Pancreas (tissue), 10 donors: Measurements from ENCODE around the gene SYTL5. TPM values are rescaled to one million over a fixed set of nuclear protein-coding genes. Genes with fewer than 3 reads are reported as not detected.

Source experiments
- ATAC-seq, 4 donors: fragments of 200-7000 bp; cut with Tn5 transposase; one replicate each; pipeline versions ENCODE4 v1.8.0 to v1.9.1; 2020; ENCODE audit warnings: mild to moderate bottlenecking in 4 of 4, moderate library complexity in 4 of 4
- DNase-seq, 6 donors: peaks; one replicate each; pipeline ENCODE4 v3.0.0-alpha.2; 2020
- FAIRE-seq: peaks from 2 replicates; lab custom pipeline; 2012; peaks lifted over from hg19 to GRCh38; lab: Jason Lieb, UNC
- H3K27ac ChIP-seq, 4 donors: fragments of 200-600 bp; sonication (generic); 1 replicate in 3 of 4; 2 replicates in 1 of 4; pipeline versions ENCODE4 v1.5.0 to v1.8.0; 2020
- H3K27me3 ChIP-seq, 4 donors: fragments of 200-600 bp; one replicate each; pipeline ENCODE4 v1.8.0; 2021
- H3K36me3 ChIP-seq, 3 donors: fragments of 200-600 bp; sonication (generic) in 1 of 3; one replicate each; pipeline versions ENCODE4 v1.5.0 to v1.8.0; 2020 to 2021
- H3K4me1 ChIP-seq, 3 donors: fragments of 200-600 bp; one replicate each; pipeline ENCODE4 v1.8.0; 2021
- H3K4me3 ChIP-seq, 4 donors: fragments of 200-600 bp; sonication (generic) in 2 of 4; one replicate each; pipeline versions ENCODE4 v1.5.0 to v1.8.0; 2020 to 2021
- H3K9me3 ChIP-seq, 4 donors: fragments of 200-600 bp; one replicate each; pipeline ENCODE4 v1.8.0; 2021
- WGBS, 2 donors: extraction: QIAGEN DNeasy Blood & Tissue Kit; methylation state at CpG; one replicate each; pipeline ENCODE4 v1.1.7; 2013; 5-methylcytosine and 5-hydroxymethylcytosine counted together
- intact Hi-C, 3 donors: fragments of 100-400 bp; cut with DNase I; formaldehyde crosslinking; loops; one replicate each; pipeline versions ENCODE4 v1.11.1 to v1.14.2; 2022
- polyA plus RNA-seq, 2 donors: library from polyadenylated mRNA; stranded (reverse); fragments of 200-250 nt; gene quantifications; one replicate each; pipeline ENCODE4 v1.2.3, GENCODE V29; 2013
- total RNA-seq, 6 donors: library from RNA; stranded (reverse); fragmentation: NEBNext Ultra II Directional in 4 of 6; extraction: Animal tissue kit (Norgen Biotek cat#: 25700) in 4 of 6; gene quantifications; one replicate each; pipeline versions ENCODE4 v1.2.1 to v1.2.4, GENCODE V29; 2021 to 2023
- TF ChIP-seq, protein P1 (sequence below), 4 donors: fragments of 200-600 bp; sonication (generic) in 3 of 4; IDR thresholded peaks; one replicate each; pipeline versions ENCODE4 v1.5.0 to v1.8.0; 2021; ENCODE audit warnings: antibody characterized with exemption in 4 of 4
- donor health status: healthy with polysubstance abuse.
- donor health status: DM: no; HTN: no; CAD: no; lungs with moderate emphysema.
- donor health status: DM: no; HTN: no; CAD: no.
- donor health status: control.
- donor health status: control.
- donor health status: Bipolar disorder and iron deficiency.
- donor health status: DM: yes; HTN: yes; CAD: no.
- donor health status: DM: no; HTN: no; CAD: no.
- donor health status: DM: no; HTN: no; CAD: no.
- donor health status: DM: yes; HTN: yes; CAD: no.

Gene SYTL5
- total and polyA plus RNA-seq, 8 donors, result 0.77 to 5.9 (median 2.4) TPM

DNA sequence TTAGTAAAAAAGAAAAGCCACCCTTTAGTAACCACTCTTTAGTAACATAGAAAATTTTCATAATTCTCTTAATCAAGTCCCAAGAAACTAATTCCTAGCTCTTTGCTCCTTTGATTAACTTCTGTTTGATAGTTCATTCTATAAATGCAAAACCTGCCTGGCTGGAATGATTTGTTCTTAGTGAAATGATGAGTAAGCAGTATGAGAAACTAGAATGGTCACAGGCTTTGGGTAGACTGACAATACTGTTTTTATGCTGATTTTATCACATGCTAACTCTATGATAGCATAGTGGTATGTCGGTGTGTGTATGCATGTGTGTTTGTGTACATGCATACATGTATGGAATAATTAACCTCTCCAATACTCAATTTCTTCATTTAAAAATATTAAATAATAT, 81.2 kb downstream of the SYTL5 start:
- Histone ChIP-seq H3K4me3 (no peak overlapping the region), H3K9me3 (no peaks in the 10 kb centered on the region), H3K27ac (no peak overlapping the region), H3K27me3 (no peaks in the 10 kb centered on the region), H3K4me1 (no peaks in the 10 kb centered on the region), H3K36me3 (no peaks in the 10 kb centered on the region)
- DNase-seq, result no peak
- ATAC-seq, result no peak
- WGBS, 2 donors, result 90 to 94% methylated on average over 1 of the region's 1 CpG
- intact Hi-C loops, result no loop called here
- TF ChIP-seq, protein P1, sequence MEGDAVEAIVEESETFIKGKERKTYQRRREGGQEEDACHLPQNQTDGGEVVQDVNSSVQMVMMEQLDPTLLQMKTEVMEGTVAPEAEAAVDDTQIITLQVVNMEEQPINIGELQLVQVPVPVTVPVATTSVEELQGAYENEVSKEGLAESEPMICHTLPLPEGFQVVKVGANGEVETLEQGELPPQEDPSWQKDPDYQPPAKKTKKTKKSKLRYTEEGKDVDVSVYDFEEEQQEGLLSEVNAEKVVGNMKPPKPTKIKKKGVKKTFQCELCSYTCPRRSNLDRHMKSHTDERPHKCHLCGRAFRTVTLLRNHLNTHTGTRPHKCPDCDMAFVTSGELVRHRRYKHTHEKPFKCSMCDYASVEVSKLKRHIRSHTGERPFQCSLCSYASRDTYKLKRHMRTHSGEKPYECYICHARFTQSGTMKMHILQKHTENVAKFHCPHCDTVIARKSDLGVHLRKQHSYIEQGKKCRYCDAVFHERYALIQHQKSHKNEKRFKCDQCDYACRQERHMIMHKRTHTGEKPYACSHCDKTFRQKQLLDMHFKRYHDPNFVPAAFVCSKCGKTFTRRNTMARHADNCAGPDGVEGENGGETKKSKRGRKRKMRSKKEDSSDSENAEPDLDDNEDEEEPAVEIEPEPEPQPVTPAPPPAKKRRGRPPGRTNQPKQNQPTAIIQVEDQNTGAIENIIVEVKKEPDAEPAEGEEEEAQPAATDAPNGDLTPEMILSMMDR (IDR thresholded peaks at IDR 0.05), result no peak
- FAIRE-seq, result no peak

DNA sequence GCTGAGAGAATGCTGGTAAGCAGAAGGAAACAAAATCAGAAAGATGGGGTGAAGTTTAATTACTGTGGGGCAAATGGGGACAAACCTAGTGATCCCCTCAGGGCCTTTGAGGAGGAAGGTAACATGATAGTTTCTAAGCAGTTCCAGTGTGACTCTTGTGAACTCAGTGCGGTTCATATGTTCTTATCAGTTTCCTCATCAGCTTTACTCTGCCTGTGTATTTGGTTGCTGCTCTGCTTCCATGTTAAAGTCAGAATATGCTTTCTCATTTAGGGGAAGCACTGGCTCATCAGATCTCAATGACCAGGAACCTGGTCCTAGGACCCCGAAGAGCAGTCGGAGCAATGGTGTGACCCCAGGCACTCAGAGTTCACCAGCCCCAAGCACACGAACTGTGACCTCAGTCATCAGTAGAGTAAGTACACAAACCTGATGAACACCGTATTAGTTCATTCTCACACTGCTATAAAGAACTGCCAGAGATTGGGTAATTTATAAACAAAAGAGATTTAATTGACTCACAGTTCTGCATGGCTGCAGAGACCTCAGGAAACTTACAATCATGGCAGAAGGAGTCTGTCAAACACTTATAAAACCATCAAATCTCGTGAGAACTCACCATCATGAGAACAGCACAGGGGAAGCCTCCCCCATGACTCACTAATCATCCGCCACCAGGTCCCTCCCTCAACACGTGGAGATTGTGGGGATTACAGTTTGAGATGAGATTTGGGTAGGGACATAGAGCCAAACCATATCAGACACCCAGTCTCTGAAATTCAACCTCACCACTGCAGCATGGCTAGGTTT, 83.0 kb downstream of the SYTL5 start:
- TF ChIP-seq, protein P1 (IDR thresholded peaks at IDR 0.05), result no peak
- intact Hi-C loops, result no loop called here
- no peaks in the 10 kb centered on the region for H3K4me1 ChIP-seq
- H3K27me3 ChIP-seq, result no peaks in the 10 kb centered on the region
- H3K9me3 ChIP-seq, result no peaks in the 10 kb centered on the region
- H3K36me3 ChIP-seq, result no peaks in the 10 kb centered on the region
- no peak for DNase-seq
- no peak overlapping the region for H3K4me3 ChIP-seq
- no peak overlapping the region for H3K27ac ChIP-seq
- WGBS, 2 donors, result 59 to 81% methylated on average over 8 of the region's 8 CpGs
- FAIRE-seq, result no peak
- ATAC-seq, result no peak

DNA sequence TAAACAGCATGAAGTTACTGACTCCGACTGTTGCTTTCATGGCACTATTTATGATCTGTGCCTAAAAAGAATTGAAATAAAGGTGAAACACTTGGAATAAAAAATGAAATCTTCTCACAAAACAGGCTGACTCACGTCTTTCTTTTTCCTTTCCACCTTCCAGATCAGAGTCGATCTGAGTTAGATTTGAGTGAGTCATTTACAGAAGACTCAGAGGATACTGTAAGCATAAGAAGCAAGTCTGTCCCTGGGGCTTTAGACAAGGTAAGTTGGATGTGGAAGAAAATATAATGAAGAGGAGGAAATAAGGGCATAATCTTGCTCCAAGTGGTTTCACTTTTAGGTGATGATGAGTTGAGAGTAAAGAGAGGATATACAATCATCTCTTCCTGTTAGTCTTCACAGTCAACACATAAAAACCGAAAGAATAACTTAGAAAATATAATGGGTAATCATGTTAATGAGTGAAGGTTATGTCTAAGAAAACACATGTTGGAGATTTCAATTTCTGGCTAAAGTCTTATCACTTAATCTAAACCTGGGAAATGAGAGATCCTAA, 89.7 kb downstream of the SYTL5 start:
- H3K4me1 ChIP-seq, result no peaks in the 10 kb centered on the region
- no peak overlapping the region for H3K4me3 ChIP-seq
- H3K27me3 ChIP-seq, result peaks cover 0 to 3% (median 0%) of the 10 kb centered on the region in 4 donors
- H3K27ac ChIP-seq, result no peak overlapping the region
- H3K36me3 ChIP-seq, result no peaks in the 10 kb centered on the region
- FAIRE-seq, result peak; percentile 43
- TF ChIP-seq, protein P1 (IDR thresholded peaks at IDR 0.05), result no peak
- intact Hi-C loops, result no loop called here
- ATAC-seq, result no peak
- DNase-seq, result no peak
- no peaks in the 10 kb centered on the region for H3K9me3 ChIP-seq
- 64 to 85% methylated on average over 4 of the region's 4 CpGs for WGBS, 2 donors

DNA sequence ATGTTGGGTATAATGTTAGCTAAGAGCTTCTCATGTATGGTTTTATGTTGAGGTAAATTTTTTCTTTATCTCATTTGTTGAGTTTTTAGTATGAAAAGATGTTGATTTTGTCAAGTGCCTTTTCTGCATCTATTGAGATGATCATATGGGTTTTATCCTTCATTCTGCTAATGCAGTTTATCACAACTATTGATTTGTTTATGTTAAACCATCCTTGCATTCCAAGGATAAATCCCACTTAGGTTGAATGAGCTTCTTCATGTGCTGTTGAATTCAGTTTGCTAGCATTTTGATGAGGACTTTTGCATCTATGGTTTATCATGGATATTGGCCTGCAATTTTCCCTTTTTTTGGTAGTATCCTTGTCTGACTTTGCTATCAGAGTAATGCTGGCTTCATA, 93.3 kb downstream of the SYTL5 start:
- Histone ChIP-seq H3K27me3 (peaks cover 0 to 3% (median 0%) of the 10 kb centered on the region in 4 donors), H3K4me1 (no peaks in the 10 kb centered on the region), H3K27ac (no peak overlapping the region), H3K9me3 (no peaks in the 10 kb centered on the region), H3K4me3 (no peak overlapping the region), H3K36me3 (no peaks in the 10 kb centered on the region)
- DNase-seq, result no peak
- no peak for FAIRE-seq
- TF ChIP-seq, protein P1 (IDR thresholded peaks at IDR 0.05), result no peak
- intact Hi-C loops, result no loop called here
- no peak for ATAC-seq

DNA sequence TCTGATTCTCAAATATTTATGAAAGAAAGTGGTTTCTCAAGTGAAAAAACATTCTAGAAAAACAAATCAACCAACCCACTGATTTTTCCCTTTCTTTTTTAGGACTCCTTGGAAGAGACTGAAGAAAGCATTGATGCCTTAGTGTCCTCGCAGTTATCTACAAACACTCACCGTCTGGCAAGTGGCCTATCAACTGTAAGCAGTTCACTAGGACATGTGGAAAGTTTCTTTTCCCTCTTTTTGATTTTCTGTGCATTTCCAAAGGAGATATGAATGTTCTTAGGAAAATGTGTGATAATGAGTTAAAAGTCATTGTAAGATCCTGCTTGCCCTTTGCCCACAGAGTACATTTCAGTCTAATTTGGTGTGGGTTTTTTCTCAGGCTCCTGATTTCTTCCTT, 95.9 kb downstream of the SYTL5 start:
- H3K27ac ChIP-seq, result no peak overlapping the region
- intact Hi-C loops, result no loop called here
- no peaks in the 10 kb centered on the region for H3K9me3 ChIP-seq
- WGBS, 2 donors, result 50 to 54% methylated on average over 2 of the region's 2 CpGs
- no peak overlapping the region for H3K4me3 ChIP-seq
- H3K36me3 ChIP-seq, result no peaks in the 10 kb centered on the region
- H3K27me3 ChIP-seq, result no peaks in the 10 kb centered on the region
- DNase-seq (no peak), ATAC-seq (no peak), FAIRE-seq (no peak)
- H3K4me1 ChIP-seq, result no peaks in the 10 kb centered on the region
- TF ChIP-seq, protein P1 (IDR thresholded peaks at IDR 0.05), result no peak
